HEK293 (cell line): ENCODE data around the gene USP36.

ENCODE experiments used
- BCL11A ChIP-seq: fragments of 450-650 bp; formaldehyde crosslinking; IDR thresholded peaks from 2 replicates; pipeline ENCODE4 v1.5.1; 2016; ENCODE audit warnings: low read depth, missing biosample characterization, missing genetic modification characterization
- GLI2 ChIP-seq: fragments of 450-650 bp; formaldehyde crosslinking; IDR thresholded peaks from 2 replicates; pipeline ENCODE4; 2017; ENCODE audit warnings: missing biosample characterization, missing genetic modification characterization, low read depth, borderline replicate concordance
- GLI4 ChIP-seq: fragments of 450-650 bp; formaldehyde crosslinking; IDR thresholded peaks from 2 replicates; pipeline ENCODE4 v1.5.1; 2016; ENCODE audit warnings: missing biosample characterization, missing genetic modification characterization
- GLIS2 ChIP-seq: fragments of 450-650 bp; formaldehyde crosslinking; IDR thresholded peaks from 2 replicates; pipeline ENCODE4 v1.5.1; 2016; ENCODE audit warnings: missing biosample characterization, missing genetic modification characterization
- HOXD13 ChIP-seq: sonication (generic); formaldehyde crosslinking; IDR thresholded peaks from 2 replicates; pipeline ENCODE4 v1.8.0; 2022; ENCODE audit warnings: missing genetic modification reagents, borderline replicate concordance
- KLF1 ChIP-seq: fragments of 450-650 bp; formaldehyde crosslinking; IDR thresholded peaks from 2 replicates; pipeline ENCODE4 v1.5.1; 2016; ENCODE audit warnings: missing biosample characterization, missing genetic modification characterization
- SP2 ChIP-seq: fragments of 450-650 bp; formaldehyde crosslinking; IDR thresholded peaks from 2 replicates; pipeline ENCODE4 v1.5.1; 2016; ENCODE audit warnings: missing biosample characterization, missing genetic modification characterization
- TSHZ1 ChIP-seq: fragments of 450-650 bp; formaldehyde crosslinking; IDR thresholded peaks from 2 replicates; pipeline ENCODE4 v1.5.1; 2016; ENCODE audit warnings: missing biosample characterization, missing genetic modification characterization, borderline replicate concordance
- WT1 ChIP-seq: fragments of 450-650 bp; formaldehyde crosslinking; IDR thresholded peaks from 2 replicates; pipeline ENCODE4 v1.5.1; 2016; ENCODE audit warnings: missing biosample characterization, missing genetic modification characterization
- ZFP3 ChIP-seq: fragments of 450-650 bp; formaldehyde crosslinking; IDR thresholded peaks from 2 replicates; pipeline ENCODE4 v1.5.1; 2016; ENCODE audit warnings: low read depth, missing biosample characterization, missing genetic modification characterization
- ZFP41 ChIP-seq: fragments of 450-650 bp; formaldehyde crosslinking; IDR thresholded peaks from 2 replicates; pipeline ENCODE4 v1.5.1; 2016; ENCODE audit warnings: missing biosample characterization, missing genetic modification characterization, borderline replicate concordance
- ZNF132 ChIP-seq: fragments of 450-650 bp; formaldehyde crosslinking; IDR thresholded peaks from 2 replicates; pipeline ENCODE4 v1.5.1; 2017; ENCODE audit warnings: missing biosample characterization, missing genetic modification characterization, borderline replicate concordance
- ZNF138 ChIP-seq: fragments of 450-650 bp; formaldehyde crosslinking; IDR thresholded peaks from 2 replicates; pipeline ENCODE4 v1.5.1; 2016; ENCODE audit warnings: missing biosample characterization, missing genetic modification characterization, borderline replicate concordance
- ZNF157 ChIP-seq: fragments of 450-650 bp; formaldehyde crosslinking; IDR thresholded peaks from 2 replicates; pipeline ENCODE4 v1.5.1; 2016; ENCODE audit warnings: missing biosample characterization, missing genetic modification characterization
- ZNF223 ChIP-seq: fragments of 450-650 bp; formaldehyde crosslinking; IDR thresholded peaks from 2 replicates; pipeline ENCODE4 v1.5.1; 2016; ENCODE audit warnings: missing biosample characterization, missing genetic modification characterization
- ZNF274 ChIP-seq, 2 experiments: fragments of 200-500 bp in 1 of 2; fragments of 450-650 bp in 1 of 2; sonication (Bioruptor generic) in 1 of 2; formaldehyde crosslinking in 1 of 2; IDR thresholded peaks; 2 replicates each; pipeline versions ENCODE4 v1.5.1 to v1.6.1; 2014 to 2016; ENCODE audit warnings: borderline replicate concordance in 1 of 2, inconsistent platforms in 1 of 2, low read length in 1 of 2, missing biosample characterization in 1 of 2, missing genetic modification characterization in 1 of 2
- ZNF280C ChIP-seq: fragments of 450-650 bp; formaldehyde crosslinking; IDR thresholded peaks from 2 replicates; pipeline ENCODE4 v1.5.1; 2016; ENCODE audit warnings: missing biosample characterization, missing genetic modification characterization
- ZNF302 ChIP-seq: fragments of 450-650 bp; formaldehyde crosslinking; IDR thresholded peaks from 2 replicates; pipeline ENCODE4 v1.5.1; 2016; ENCODE audit warnings: missing biosample characterization, missing genetic modification characterization, low read depth
- ZNF362 ChIP-seq: fragments of 450-650 bp; formaldehyde crosslinking; IDR thresholded peaks from 2 replicates; pipeline ENCODE4 v1.5.1; 2016; ENCODE audit warnings: missing biosample characterization, missing genetic modification characterization
- ZNF366 ChIP-seq: fragments of 450-650 bp; formaldehyde crosslinking; conservative IDR thresholded peaks from 2 replicates; pipeline ENCODE4 v1.5.1; 2016; ENCODE audit warnings: missing biosample characterization, missing genetic modification characterization
- ZNF426 ChIP-seq: fragments of 450-650 bp; formaldehyde crosslinking; IDR thresholded peaks from 2 replicates; pipeline ENCODE4 v1.5.1; 2017; ENCODE audit warnings: missing biosample characterization, missing genetic modification characterization, mild to moderate bottlenecking, inconsistent platforms, moderate library complexity
- ZNF449 ChIP-seq: fragments of 450-650 bp; formaldehyde crosslinking; IDR thresholded peaks from 2 replicates; pipeline ENCODE4 v1.5.1; 2017; ENCODE audit warnings: missing biosample characterization, mild to moderate bottlenecking, missing genetic modification characterization, moderate library complexity
- ZNF558 ChIP-seq: fragments of 450-650 bp; formaldehyde crosslinking; IDR thresholded peaks from 2 replicates; pipeline ENCODE4 v1.5.1; 2016; ENCODE audit warnings: missing biosample characterization, missing genetic modification characterization
- ZNF571 ChIP-seq: fragments of 450-650 bp; formaldehyde crosslinking; IDR thresholded peaks from 2 replicates; pipeline ENCODE4 v1.5.0; 2017; ENCODE audit warnings: missing biosample characterization, missing genetic modification characterization
- ZNF621 ChIP-seq: fragments of 450-650 bp; formaldehyde crosslinking; IDR thresholded peaks from 2 replicates; pipeline ENCODE4 v1.5.1; 2017; ENCODE audit warnings: missing biosample characterization, missing genetic modification characterization
- ZNF624 ChIP-seq: fragments of 450-650 bp; formaldehyde crosslinking; IDR thresholded peaks from 2 replicates; pipeline ENCODE4 v1.5.1; 2017; ENCODE audit warnings: missing biosample characterization, missing genetic modification characterization
- ZNF792 ChIP-seq: fragments of 450-650 bp; formaldehyde crosslinking; IDR thresholded peaks from 2 replicates; pipeline ENCODE4 v1.5.1; 2016; ENCODE audit warnings: missing biosample characterization, missing genetic modification characterization
- ZNF830 ChIP-seq: fragments of 450-650 bp; IDR thresholded peaks from 2 replicates; pipeline ENCODE4 v1.5.0; 2018; ENCODE audit warnings: missing biosample characterization, missing genetic modification characterization, low read depth, mild to moderate bottlenecking, moderate library complexity
- ZSCAN4 ChIP-seq: fragments of 450-650 bp; formaldehyde crosslinking; IDR thresholded peaks from 2 replicates; pipeline ENCODE4 v1.5.1; 2017; ENCODE audit warnings: missing biosample characterization, missing genetic modification characterization

Gene USP36

GRCh38 chr17:78853926-78854394 is 13.3 kb upstream of the USP36 start (continued):
- TF ChIP-seq ZNF280C (tag by site-specific recombination) (no peak), ZNF302 (no peak), HOXD13 (no peak), KLF1 (tag by site-specific recombination) (peak; percentile 82), ZNF362 (no peak), ZNF132 (tag by site-specific recombination) (no peak), GLI4 (tag by site-specific recombination) (no peak), ZNF366 (tag by site-specific recombination) (no peak), ZNF571 (tag by site-specific recombination) (no peak), GLIS2 (no peak), BCL11A (tag by site-specific recombination) (no peak), ZNF792 (no peak), ZNF624 (tag by site-specific recombination) (no peak), SP2 (tag by site-specific recombination) (no peak), ZNF426 (tag by site-specific recombination) (no peak), ZNF138 (tag by site-specific recombination) (no peak), TSHZ1 (tag by site-specific recombination) (no peak), ZNF223 (tag by site-specific recombination) (no peak), ZNF558 (tag by site-specific recombination) (no peak), ZNF274 (IDR thresholded peaks at IDR 0.05; ENCODE audit: low read length) (no peak), ZNF274 (tag by site-specific recombination; IDR thresholded peaks at IDR 0.05; ENCODE audit: borderline replicate concordance) (no peak), ZNF449 (tag by site-specific recombination) (no peak), ZFP3 (tag by site-specific recombination) (no peak), ZSCAN4 (tag by site-specific recombination) (no peak), ZNF621 (tag by site-specific recombination) (no peak), GLI2 (no peak), ZNF157 (tag by site-specific recombination) (no peak), ZFP41 (tag by site-specific recombination) (no peak), WT1 (tag by site-specific recombination) (0 out of 2 replicates have a peak, but pooled peaks have one; percentile 36), ZNF830 (tag by site-specific recombination) (no peak)
